ENCODE results near the gene POLR2B. TPM values are rescaled to one million over a fixed set of nuclear protein-coding genes. Genes with fewer than 3 reads are reported as not detected.

POLR2B gene
- total RNA-seq, 2 experiments from 2014 or later = 114 to 123 TPM

DNA sequence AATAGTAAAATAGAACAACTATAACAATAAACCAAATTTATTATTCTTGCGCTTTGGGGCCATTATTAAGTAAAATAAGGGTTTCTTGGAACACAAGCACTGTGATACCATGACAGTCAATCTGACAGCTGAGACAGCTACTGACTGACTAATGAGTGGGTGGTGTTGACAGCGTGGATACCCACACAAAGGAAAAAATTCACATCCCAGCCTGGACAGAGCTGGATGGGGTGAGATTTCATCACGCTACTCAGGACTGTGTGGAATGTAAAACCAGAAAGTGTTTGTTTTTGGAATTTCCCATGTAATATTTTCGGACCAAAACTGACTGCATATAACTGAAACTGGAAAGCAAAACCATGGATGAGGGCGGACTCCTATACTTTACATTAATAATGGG, 82.7 kb downstream of the POLR2B start:
- peaks cover 24% of the 10 kb centered on the region for H3K27me3 Mint-ChIP-seq
- no peaks in the 10 kb centered on the region for H3K9me3 Mint-ChIP-seq
- ChIA-PET CTCF (no interaction called here), POLR2A (no interaction called here)
- no peaks in the 10 kb centered on the region for H3K36me3 Mint-ChIP-seq
- intact Hi-C loops (cut with micrococcal nuclease) = no loop called here
- DNase-seq = no peak
- H3K27ac Mint-ChIP-seq = no peak overlapping the region
- no peak overlapping the region for H3K4me3 Mint-ChIP-seq
- H3K4me1 Mint-ChIP-seq (ENCODE audit: low read depth) = no peaks in the 10 kb centered on the region

GRCh38 chr4:57063518-57063917, 84.8 kb downstream of the POLR2B start:
- ChIA-PET POLR2A (no interaction called here), CTCF (no interaction called here)
- H3K9me3 Mint-ChIP-seq = no peaks in the 10 kb centered on the region
- peaks cover 14% of the 10 kb centered on the region for H3K27me3 Mint-ChIP-seq
- no peaks in the 10 kb centered on the region for H3K36me3 Mint-ChIP-seq
- no peak overlapping the region for H3K4me3 Mint-ChIP-seq
- H3K4me1 Mint-ChIP-seq (ENCODE audit: low read depth) = no peaks in the 10 kb centered on the region
- DNase-seq = no peak
- intact Hi-C loops (cut with micrococcal nuclease) = no loop called here
- H3K27ac Mint-ChIP-seq = no peak overlapping the region

- H3K4me3 Mint-ChIP-seq = no peak overlapping the region
- no peak for DNase-seq
- H3K27ac Mint-ChIP-seq = no peak overlapping the region
- ChIA-PET CTCF (no interaction called here), POLR2A (no interaction called here)
- H3K9me3 Mint-ChIP-seq = no peaks in the 10 kb centered on the region
- intact Hi-C loops (cut with micrococcal nuclease) = no loop called here
- no peaks in the 10 kb centered on the region for H3K36me3 Mint-ChIP-seq
- no peaks in the 10 kb centered on the region for H3K4me1 Mint-ChIP-seq (ENCODE audit: low read depth)
- H3K27me3 Mint-ChIP-seq = peaks cover 9% of the 10 kb centered on the region
These were observed 85.4 kb downstream of the POLR2B start for GRCh38 chr4:57064120-57064519.

GRCh38 chr4:57064811-57065711, 86.4 kb downstream of the POLR2B start:
- DNase-seq = no peak
- POLR2A ChIA-PET = interaction anchor here (0.5 kb wide), 1 partner anchor 83 kb away, joined by 3 read pairs; no protein-coding TSS in a partner anchor
- Mint-ChIP-seq H3K27ac (no peak overlapping the region), H3K9me3 (no peaks in the 10 kb centered on the region), H3K4me3 (no peak overlapping the region), H3K4me1 (ENCODE audit: low read depth) (no peaks in the 10 kb centered on the region), H3K36me3 (no peaks in the 10 kb centered on the region), H3K27me3 (peaks cover 5% of the 10 kb centered on the region)
- intact Hi-C loops (cut with micrococcal nuclease) = no loop called here
- CTCF ChIA-PET = no interaction called here

DNA sequence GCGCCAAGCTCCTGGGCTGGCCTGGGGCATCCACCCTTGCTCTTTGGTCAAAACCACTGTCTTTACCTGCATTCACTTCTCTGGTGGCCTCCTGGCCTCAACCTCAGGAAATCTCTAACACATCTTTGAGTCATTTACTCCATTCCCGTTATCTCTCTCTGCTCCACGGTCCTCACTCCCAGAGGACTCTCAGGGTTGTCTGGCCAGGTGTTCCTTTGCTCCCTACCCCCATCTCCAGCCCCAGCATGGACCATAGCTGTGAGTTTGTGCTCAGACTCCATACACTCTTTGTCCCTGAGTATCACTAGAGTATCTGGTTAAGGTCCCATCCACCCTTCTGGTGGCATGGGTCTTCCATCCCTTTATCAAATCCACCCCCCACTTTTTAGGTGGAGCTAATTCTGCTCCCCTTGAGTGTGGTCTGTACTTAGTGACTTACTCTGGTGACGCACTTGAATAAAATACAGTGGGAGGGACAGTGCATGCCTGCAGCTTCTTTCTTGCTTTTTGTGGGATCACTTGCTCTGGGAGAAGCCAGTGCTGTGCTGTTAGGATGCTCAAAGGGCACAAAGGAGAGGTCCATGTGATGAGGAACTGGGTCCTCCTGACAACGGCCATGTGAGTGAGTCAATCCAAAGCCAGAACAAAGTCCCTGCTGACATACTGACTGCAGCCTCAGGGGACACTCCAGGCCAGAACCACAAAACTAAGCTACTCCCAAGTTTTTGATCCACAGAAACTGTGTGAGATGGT, 87.2 kb downstream of the POLR2B start:
- CTCF ChIA-PET = no interaction called here
- intact Hi-C loops (cut with micrococcal nuclease) = no loop called here
- Mint-ChIP-seq H3K9me3 (no peaks in the 10 kb centered on the region), H3K36me3 (no peaks in the 10 kb centered on the region), H3K4me1 (ENCODE audit: low read depth) (no peaks in the 10 kb centered on the region), H3K27me3 (peaks cover 5% of the 10 kb centered on the region), H3K27ac (no peak overlapping the region), H3K4me3 (no peak overlapping the region)
- no peak for DNase-seq
- POLR2A ChIA-PET = no interaction called here

GRCh38 chr4:57068237-57068981, 89.7 kb downstream of the POLR2B start:
- H3K36me3 Mint-ChIP-seq = no peaks in the 10 kb centered on the region
- DNase-seq = no peak
- H3K9me3 Mint-ChIP-seq = no peaks in the 10 kb centered on the region
- CTCF ChIA-PET = no interaction called here
- intact Hi-C loops (cut with micrococcal nuclease) = no loop called here
- POLR2A ChIA-PET = no interaction called here
- H3K27me3 Mint-ChIP-seq = no peaks in the 10 kb centered on the region
- no peak overlapping the region for H3K4me3 Mint-ChIP-seq
- no peaks in the 10 kb centered on the region for H3K4me1 Mint-ChIP-seq (ENCODE audit: low read depth)
- H3K27ac Mint-ChIP-seq = no peak overlapping the region

- Mint-ChIP-seq H3K4me3 (no peak overlapping the region), H3K27me3 (peaks cover 2% of the 10 kb centered on the region), H3K4me1 (ENCODE audit: low read depth) (no peaks in the 10 kb centered on the region), H3K9me3 (no peaks in the 10 kb centered on the region), H3K27ac (no peak overlapping the region), H3K36me3 (no peaks in the 10 kb centered on the region)
- CTCF ChIA-PET = no interaction called here
- DNase-seq = no peak
- POLR2A ChIA-PET = no interaction called here
- intact Hi-C loops (cut with micrococcal nuclease) = no loop called here
These were observed 91.8 kb downstream of the POLR2B start for GRCh38 chr4:57070461-57070860.

DNA sequence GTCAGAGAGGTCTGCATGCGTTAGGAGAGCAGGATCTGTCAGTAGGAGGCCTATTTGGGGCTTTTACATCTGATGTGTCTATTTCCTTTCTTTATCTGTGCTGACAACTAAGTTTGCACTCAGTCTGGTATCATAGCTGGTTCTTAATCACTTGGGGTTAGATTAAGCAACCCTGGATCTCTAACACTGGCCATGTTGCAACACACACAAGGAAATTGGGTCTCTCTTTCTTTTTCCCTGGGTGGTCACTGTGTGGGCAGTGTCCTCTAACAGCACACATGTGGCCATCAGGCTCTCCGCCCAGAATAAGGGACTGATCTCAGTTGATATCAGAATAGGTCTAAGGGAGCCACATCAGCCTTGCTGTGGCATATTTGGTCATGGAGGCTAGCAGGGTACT, 92.6 kb downstream of the POLR2B start:
- intact Hi-C loops (cut with micrococcal nuclease) = no loop called here
- ChIA-PET POLR2A (no interaction called here), CTCF (no interaction called here)
- Mint-ChIP-seq H3K9me3 (no peaks in the 10 kb centered on the region), H3K4me3 (no peak overlapping the region), H3K36me3 (no peaks in the 10 kb centered on the region), H3K27me3 (peaks cover 2% of the 10 kb centered on the region), H3K27ac (no peak overlapping the region), H3K4me1 (ENCODE audit: low read depth) (no peaks in the 10 kb centered on the region)
- DNase-seq = no peak

DNA sequence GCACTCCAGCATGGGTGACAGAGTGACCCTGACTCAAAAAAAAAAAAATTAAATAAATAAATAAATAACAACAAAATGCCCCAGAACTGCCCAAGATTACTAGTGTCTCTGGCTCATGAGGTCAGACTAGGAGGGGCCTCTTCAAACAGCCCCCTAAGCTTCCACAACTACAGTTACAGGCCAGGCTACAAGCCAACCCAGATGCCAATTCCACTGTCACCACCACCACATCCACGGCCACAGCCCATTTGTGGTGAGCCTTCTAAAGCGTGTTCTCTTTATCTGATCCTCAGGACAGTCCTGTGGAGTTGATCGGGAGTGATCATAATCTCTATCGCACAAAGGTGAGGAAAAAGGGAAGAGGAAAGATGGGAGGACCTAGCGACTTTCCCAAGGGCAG, 94.9 kb downstream of the POLR2B start:
- Mint-ChIP-seq H3K4me3 (no peak overlapping the region), H3K4me1 (ENCODE audit: low read depth) (no peaks in the 10 kb centered on the region), H3K9me3 (no peaks in the 10 kb centered on the region), H3K27me3 (peaks cover 12% of the 10 kb centered on the region), H3K27ac (no peak overlapping the region), H3K36me3 (no peaks in the 10 kb centered on the region)
- no peak for DNase-seq
- intact Hi-C loops (cut with micrococcal nuclease) = no loop called here
- CTCF ChIA-PET = no interaction called here
- POLR2A ChIA-PET = no interaction called here

GRCh38 chr4:57074744-57075143, 96.0 kb downstream of the POLR2B start:
- CTCF ChIA-PET = no interaction called here
- intact Hi-C loops (cut with micrococcal nuclease) = no loop called here
- DNase-seq = no peak
- Mint-ChIP-seq H3K36me3 (no peaks in the 10 kb centered on the region), H3K4me1 (ENCODE audit: low read depth) (no peaks in the 10 kb centered on the region), H3K9me3 (no peaks in the 10 kb centered on the region), H3K27me3 (peaks cover 21% of the 10 kb centered on the region), H3K27ac (no peak overlapping the region), H3K4me3 (no peak overlapping the region)
- POLR2A ChIA-PET = no interaction called here

GRCh38 chr4:57075367-57075766, 96.7 kb downstream of the POLR2B start:
- intact Hi-C loops (cut with micrococcal nuclease) = no loop called here
- Mint-ChIP-seq H3K4me3 (no peak overlapping the region), H3K4me1 (ENCODE audit: low read depth) (no peaks in the 10 kb centered on the region), H3K27ac (no peak overlapping the region), H3K27me3 (peaks cover 23% of the 10 kb centered on the region), H3K36me3 (no peaks in the 10 kb centered on the region), H3K9me3 (no peaks in the 10 kb centered on the region)
- no peak for DNase-seq
- ChIA-PET POLR2A (no interaction called here), CTCF (no interaction called here)

DNA sequence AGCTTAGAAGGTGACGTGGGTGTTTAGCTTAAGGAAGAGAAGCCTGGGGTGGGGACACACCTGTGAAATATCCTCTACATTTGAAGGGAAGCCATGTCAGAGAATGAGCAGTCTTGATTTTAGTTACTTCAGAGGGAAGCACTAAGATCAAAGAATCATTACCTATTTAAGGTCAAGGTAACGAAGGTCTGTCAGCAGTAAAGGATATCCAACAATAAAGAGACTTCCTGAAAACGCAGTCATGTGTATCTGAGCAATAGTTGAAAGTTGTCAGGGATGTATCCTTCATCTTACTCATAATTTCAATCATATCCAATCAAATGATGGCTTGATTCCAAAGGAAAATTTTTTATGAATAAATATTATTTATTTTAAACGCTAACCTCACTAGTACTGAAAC, 98.0 kb downstream of the POLR2B start:
- CTCF ChIA-PET = no interaction called here
- POLR2A ChIA-PET = no interaction called here
- Mint-ChIP-seq H3K4me3 (no peak overlapping the region), H3K9me3 (no peaks in the 10 kb centered on the region), H3K4me1 (ENCODE audit: low read depth) (no peaks in the 10 kb centered on the region), H3K27me3 (peaks cover 26% of the 10 kb centered on the region), H3K36me3 (no peaks in the 10 kb centered on the region), H3K27ac (no peak overlapping the region)
- DNase-seq = no peak
- intact Hi-C loops (cut with micrococcal nuclease) = no loop called here

All from activated CD4-positive, alpha-beta memory T cell treated with anti-CD3 and anti-CD28 coated beads for 36 hours (primary cell).